HG03159 (cell line): Measurements from ENCODE around the gene KIAA0408.

Experiments
- ATAC-seq: cut with Tn5 transposase; IDR thresholded peaks from one replicate; pipeline ENCODE4 v1.9.1; 2021; ENCODE audit warnings: mild to moderate bottlenecking, moderate library complexity; ENCODE audit not compliant: unreplicated experiment

Gene KIAA0408

GRCh38 chr6:127459231-127459641 is at the start of gene KIAA0408:
TSS of gene KIAA0408 (minus strand) at chr6:127459389. CDS start at chr6:127453981, 5,408 bp downstream.
- no peak for ATAC-seq

- ATAC-seq = no peak
Observed at GRCh38 chr6:127506894-127507293, 47.7 kb upstream of the KIAA0408 start.

GRCh38 chr6:127503022-127503421 is 43.8 kb upstream of the KIAA0408 start:
- no peak for ATAC-seq

DNA sequence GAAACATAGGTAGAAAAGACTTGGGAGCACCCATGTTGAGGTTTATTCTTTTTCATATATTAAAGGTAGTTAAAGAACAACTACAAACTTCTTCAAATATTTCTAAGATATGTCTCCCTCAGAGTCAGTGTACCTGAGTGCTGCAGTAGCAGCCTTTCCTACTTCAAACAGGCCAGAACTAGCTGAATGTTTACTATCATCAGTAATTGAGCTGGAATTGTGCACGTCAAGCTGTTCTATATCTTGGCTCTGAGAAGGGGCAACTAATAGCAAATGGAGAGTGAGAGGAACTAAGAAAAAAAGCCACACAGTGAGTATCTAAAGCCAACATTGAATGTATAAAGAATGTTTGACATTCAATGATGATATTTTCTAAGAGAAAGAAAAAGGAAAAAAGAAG is 38.2 kb upstream of the KIAA0408 start:
- no peak for ATAC-seq

DNA sequence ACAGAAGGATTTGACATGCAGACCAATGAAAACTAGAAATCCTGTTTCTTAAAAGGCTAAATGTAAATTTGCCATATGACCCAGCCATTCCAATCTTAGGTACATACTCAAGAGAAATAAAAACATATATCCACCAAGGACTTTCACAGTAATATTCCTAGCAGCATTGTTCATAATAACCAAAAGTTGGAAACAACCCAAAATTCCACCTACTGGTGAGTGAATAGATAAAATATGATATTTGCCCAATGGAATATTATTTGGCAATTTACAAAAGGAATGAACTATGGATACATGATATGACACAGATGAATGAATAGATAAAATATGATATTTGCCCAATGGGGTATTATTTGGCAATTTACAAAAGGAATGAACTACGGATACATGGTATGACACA is 37.3 kb upstream of the KIAA0408 start:
- ATAC-seq = no peak

DNA sequence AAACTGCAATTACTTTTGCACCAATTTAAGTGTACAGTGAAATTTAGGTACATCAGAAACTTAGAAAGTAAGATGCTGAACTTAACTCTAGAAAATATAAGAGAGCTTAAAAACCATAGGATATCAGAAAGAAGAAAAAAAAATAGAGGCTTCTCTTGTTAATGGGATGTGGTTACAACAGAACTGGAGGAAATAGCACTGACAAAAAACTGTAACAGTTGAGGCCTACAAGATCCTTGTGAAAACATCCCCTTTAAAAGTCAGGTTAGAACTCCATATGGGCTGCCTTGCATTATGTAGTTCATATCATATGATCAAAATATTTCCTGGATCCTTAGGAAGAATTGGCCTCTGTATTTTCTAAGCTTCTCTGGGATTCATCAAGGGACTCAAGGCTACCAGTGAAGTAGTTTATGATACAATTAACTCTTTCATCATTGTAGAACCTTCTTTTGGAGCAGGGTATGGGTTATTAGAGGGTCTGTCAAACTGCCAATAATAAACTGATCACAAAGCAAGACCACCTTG is 35.1 kb upstream of the KIAA0408 start:
- ATAC-seq = no peak

DNA sequence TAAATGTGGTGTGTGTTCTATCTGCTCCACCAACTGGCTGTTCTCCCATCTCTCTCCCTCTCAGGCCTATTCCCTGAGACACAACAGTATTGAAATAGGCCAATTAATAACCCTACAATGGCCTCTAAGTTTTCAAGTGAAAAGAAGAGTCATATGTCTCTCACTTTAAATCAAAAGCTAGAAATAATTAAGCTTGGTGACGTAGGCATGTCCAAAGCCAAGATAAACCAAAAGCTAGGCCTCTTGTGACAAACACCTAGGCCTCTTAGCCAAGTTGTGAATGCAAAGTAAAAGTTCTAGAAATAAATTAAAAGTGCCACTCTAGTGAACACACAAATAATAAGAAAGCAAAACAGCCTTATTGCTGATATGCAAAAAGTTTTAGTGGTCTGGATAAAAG is 30.1 kb upstream of the KIAA0408 start:
- no peak for ATAC-seq

- no peak for ATAC-seq
Observed at GRCh38 chr6:127486934-127487333, 27.7 kb upstream of the KIAA0408 start.

GRCh38 chr6:127484212-127484863 is 25.1 kb upstream of the KIAA0408 start:
- ATAC-seq = peak; percentile 99

DNA sequence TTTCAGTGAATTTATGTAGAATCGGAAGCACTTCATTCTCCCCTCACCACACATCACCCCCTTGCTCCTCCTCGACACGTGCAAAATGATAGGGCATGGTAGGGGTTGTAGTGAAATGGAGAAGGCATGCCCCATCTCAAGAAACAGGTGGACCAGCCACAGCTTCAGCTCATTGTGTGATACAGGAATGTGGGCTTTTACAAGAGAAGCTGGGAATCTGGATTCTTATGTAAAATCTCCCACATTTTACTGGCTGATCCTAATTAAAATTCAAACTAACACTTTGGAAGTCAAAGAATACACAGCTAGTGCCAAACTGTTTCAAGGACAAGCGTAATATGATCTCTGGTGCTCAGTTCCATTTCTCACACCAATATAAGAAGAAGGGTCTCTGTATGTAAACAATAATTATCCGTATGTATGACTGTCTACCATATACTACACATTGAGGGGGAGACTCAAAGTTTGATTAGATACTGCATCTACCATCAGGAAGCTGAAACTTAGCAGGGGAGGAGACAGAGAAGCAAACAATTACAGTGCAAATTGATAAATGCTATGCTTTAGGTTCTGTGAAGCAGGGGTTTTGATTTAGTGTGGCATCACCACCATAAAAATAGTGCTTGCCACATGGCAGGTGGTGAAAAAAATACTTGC is 24.3 kb upstream of the KIAA0408 start:
- ATAC-seq = peak; percentile 29

GRCh38 chr6:127482325-127482724 is 23.1 kb upstream of the KIAA0408 start:
- ATAC-seq = no peak

DNA sequence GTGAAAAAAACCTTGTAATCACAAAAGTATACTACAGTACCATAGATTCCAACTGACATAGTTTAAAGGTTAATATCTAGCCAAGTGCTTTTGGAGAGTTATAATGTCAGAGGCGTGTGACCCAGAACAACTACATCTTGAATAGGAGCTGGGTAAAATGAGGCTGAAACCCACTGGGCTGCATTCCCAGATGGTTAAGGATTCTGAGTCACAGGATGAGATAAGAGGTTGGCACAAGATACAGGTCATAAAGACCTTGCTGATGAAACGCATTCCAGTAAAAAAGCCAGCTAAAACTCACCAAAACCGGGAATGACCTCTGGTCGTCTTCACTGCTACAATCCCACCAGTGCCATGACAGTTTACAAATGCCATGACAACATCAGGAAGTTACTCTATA is 22.4 kb upstream of the KIAA0408 start:
- no peak for ATAC-seq

GRCh38 chr6:127481111-127481510 is 21.9 kb upstream of the KIAA0408 start:
- ATAC-seq = no peak

DNA sequence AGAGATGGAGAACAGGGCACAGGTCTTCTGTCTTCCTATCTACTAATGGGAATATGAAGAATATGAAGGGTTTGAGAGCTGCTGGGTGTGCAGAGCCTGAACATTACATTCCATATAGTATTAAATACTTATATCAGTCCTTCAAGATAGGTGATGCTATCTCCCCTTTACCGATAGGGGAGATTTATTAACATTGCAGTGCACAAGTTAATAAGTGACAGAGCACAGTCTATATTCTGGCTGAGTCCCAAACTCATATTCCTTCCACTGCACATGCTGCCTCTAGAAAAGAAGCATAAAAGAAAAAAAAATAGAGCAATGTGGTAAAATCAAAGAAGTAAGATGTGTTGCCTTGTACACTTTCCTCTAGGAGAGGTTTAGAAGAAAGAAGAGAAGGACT is 18.5 kb upstream of the KIAA0408 start:
- no peak for ATAC-seq

GRCh38 chr6:127475823-127476176 is 16.6 kb upstream of the KIAA0408 start:
- ATAC-seq = no peak

DNA sequence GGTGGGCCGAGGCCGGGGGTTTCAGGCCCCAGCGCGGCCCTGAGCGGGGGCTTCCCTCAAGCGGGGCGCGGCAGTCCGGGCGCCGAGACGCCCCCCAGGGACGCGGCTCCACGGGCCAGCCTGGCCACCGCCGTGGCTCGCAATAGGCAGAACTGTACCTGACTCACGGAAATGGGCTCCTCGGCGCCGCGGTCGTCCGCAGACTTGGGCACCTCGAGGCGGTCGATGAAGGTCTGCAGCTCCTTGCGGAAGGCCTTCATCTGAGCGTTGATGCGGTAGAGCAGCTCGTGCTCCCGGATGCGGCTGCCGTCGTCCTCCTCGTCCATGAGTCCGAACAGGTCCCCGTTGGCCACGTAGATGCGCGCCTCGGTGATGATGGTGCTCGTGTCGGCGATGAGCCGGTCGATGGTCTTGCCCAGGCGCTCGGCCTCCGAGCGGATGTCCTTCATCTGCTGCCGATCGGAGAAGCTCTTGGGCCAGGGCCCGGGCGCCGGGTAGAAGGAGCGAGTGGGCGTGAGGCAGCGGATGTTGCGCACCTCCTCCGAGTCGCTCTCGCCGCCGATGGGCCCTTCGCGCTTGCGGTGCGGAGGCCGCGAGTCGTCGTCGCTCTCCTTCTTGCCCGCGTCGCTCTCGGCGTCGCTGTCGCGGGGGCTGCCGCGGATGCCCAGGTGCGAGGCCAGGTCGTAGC is 16.1 kb upstream of the KIAA0408 start:
- no peak for ATAC-seq

- ATAC-seq = no peak
Observed at GRCh38 chr6:127471379-127472255, 12.4 kb upstream of the KIAA0408 start.

DNA sequence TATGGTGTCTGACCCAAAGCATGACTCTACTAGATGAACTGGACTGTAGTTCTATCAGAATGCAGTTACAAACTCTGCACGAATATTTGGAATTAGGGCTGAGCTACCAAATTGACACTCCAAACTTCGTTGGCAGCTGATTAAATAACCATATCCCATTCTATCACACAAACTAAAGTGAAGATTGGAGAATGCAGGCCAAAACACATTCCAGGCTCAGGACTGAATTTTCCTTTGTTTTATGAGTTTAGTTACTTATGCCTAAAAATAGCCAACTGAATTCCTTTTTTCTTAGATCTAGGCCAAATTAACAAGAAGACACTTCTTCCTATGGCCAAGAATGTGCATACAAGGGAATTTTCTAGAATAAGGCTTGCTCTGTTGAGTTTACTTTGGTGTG is 9.7 kb upstream of the KIAA0408 start:
- ATAC-seq = no peak

DNA sequence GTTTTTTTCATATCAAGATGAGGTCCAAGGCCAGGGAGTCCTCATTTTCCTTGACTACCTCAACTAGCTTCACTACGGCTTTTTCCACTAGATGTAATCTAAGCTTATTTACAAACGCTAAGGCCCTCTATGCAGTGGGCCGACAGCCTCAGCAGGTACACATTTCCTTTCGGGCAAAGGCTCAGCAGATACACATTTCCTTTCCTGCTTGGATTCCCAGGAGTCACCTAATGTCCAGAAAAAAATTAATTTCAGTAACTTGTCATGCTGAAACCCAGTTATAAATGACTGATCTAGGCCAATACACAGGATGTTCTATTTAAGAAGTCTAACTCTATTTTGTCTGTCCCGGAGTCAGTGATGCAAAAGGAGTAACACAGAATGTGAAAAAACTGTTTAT is 7.2 kb upstream of the KIAA0408 start:
- ATAC-seq = no peak

GRCh38 chr6:127464881-127465459 is 5.8 kb upstream of the KIAA0408 start:
- ATAC-seq = peak; percentile 89
